K562 (cell line): Measurements from ENCODE around the gene CNNM2. TPM values are rescaled to one million over a fixed set of nuclear protein-coding genes. Genes with fewer than 3 reads are reported as not detected.
A peak's percentile ranks its signal among the peaks of the same experiment; 100 is the strongest.

ENCODE experiments used
- ARID1B ChIP-seq: fragments of 450-650 bp; IDR thresholded peaks from 2 replicates; pipeline ENCODE4 v1.6.1; 2016; ENCODE audit warnings: antibody characterized with exemption, mild to moderate bottlenecking, inconsistent platforms
- BACH1 ChIP-seq: fragments of 200-800 bp; sonication (Bioruptor generic); IDR thresholded peaks from 2 replicates; pipeline ENCODE4 v1.6.1; 2016; ENCODE audit warnings: missing genetic modification characterization, missing compliant biosample characterization
- CREB3 ChIP-seq: fragments of 450-650 bp; conservative IDR thresholded peaks from 2 replicates; pipeline ENCODE4 v1.6.1; 2016; ENCODE audit warnings: missing genetic modification characterization, low read depth, mild to moderate bottlenecking, missing compliant biosample characterization, moderate library complexity
- DPF2 ChIP-seq: fragments of 450-650 bp; IDR thresholded peaks from 2 replicates; pipeline ENCODE4 v1.6.1; 2016
- ESRRA ChIP-seq: fragments of 450-650 bp; IDR thresholded peaks from 2 replicates; pipeline ENCODE4 v1.6.1; 2014; ENCODE audit warnings: low read depth, mild to moderate bottlenecking, moderate library complexity, borderline replicate concordance
- NFE2 ChIP-seq: IDR thresholded peaks from 2 replicates; pipeline ENCODE4 v1.6.1; 2014; ENCODE audit warnings: antibody characterized with exemption, low read depth
- NFYB ChIP-seq: IDR thresholded peaks from 2 replicates; pipeline ENCODE4 v1.6.1; 2011; ENCODE audit warnings: mild to moderate bottlenecking, moderate library complexity; ENCODE audit not compliant: insufficient read length; ENCODE audit errors: extremely low read depth
- NR0B1 ChIP-seq: fragments of 450-650 bp; IDR thresholded peaks from one replicate; pipeline ENCODE4 v1.6.1; 2018; ENCODE audit warnings: mild to moderate bottlenecking, moderate library complexity; ENCODE audit not compliant: partially characterized antibody
- NR2C1 ChIP-seq, 2 experiments: fragments of 450-650 bp; IDR thresholded peaks; 2 replicates each; pipeline ENCODE4 v1.6.1; 2017; ENCODE audit warnings: mild to moderate bottlenecking in 2 of 2, antibody characterized with exemption in 1 of 2, inconsistent platforms in 1 of 2, missing compliant biosample characterization in 1 of 2, missing genetic modification characterization in 1 of 2
- PKNOX1 ChIP-seq: fragments of 450-650 bp; IDR thresholded peaks from 2 replicates; pipeline ENCODE4 v1.6.1; 2016
- RB1 ChIP-seq: fragments of 450-650 bp; IDR thresholded peaks from 2 replicates; pipeline ENCODE4 v1.6.1; 2017; ENCODE audit warnings: low read depth, mild to moderate bottlenecking
- SMAD1 ChIP-seq: fragments of 150-350 bp; IDR thresholded peaks from 2 replicates; pipeline ENCODE4 v1.6.1; 2014; ENCODE audit warnings: low read length, low read depth; ENCODE audit not compliant: partially characterized antibody
- SMARCA4 ChIP-seq: fragments of 450-650 bp; IDR thresholded peaks from 2 replicates; pipeline ENCODE4 v1.6.1; 2016
- TEAD4 ChIP-seq, 2 experiments: sonication (generic) in 1 of 2; formaldehyde crosslinking in 1 of 2; IDR thresholded peaks; 2 replicates each; pipeline versions ENCODE4 v1.6.1 to v1.8.0; 2012 to 2022; ENCODE audit warnings: borderline replicate concordance in 1 of 2, inconsistent platforms in 1 of 2, low read length in 1 of 2, mild to moderate bottlenecking in 1 of 2, missing genetic modification reagents in 1 of 2
- TFAP4 ChIP-seq: sonication (generic); formaldehyde crosslinking; IDR thresholded peaks from 2 replicates; pipeline ENCODE4 v1.8.0; 2022; ENCODE audit warnings: missing genetic modification reagents, mild to moderate bottlenecking, moderate library complexity, borderline replicate concordance
- ZFPM2 ChIP-seq: fragments of 250-450 bp; sonication (Bioruptor Pico); IDR thresholded peaks from 2 replicates; pipeline ENCODE4 v1.5.1; 2022; ENCODE audit warnings: mild to moderate bottlenecking
- ZNF444 ChIP-seq: fragments of 250-450 bp; sonication (Bioruptor Pico); IDR thresholded peaks from 2 replicates; pipeline ENCODE4 v1.4.0; 2020; ENCODE audit warnings: mild to moderate bottlenecking, moderate library complexity
- ZNF75A ChIP-seq: fragments of 450-650 bp; formaldehyde crosslinking; IDR thresholded peaks from 2 replicates; pipeline ENCODE4 v1.4.0; 2020; ENCODE audit warnings: mild to moderate bottlenecking
- polyA plus RNA-seq, 8 experiments: library from polyadenylated mRNA; depleted of rRNA in 4 of 8; stranded (reverse) in 5 of 8; unstranded in 3 of 8; fragments of >200 nt; fragmentation: Nextera tagmentation in 2 of 8; fragmentation: Illumina TruSeq in 1 of 8; extraction: Ambion mirVana in 2 of 8; extraction: Trizol in 1 of 8; gene quantifications; 2 replicates each; pipeline versions ENCODE4 v1.2.1 to v1.2.3, GENCODE V29; 2011 to 2014; ENCODE audit warnings: inconsistent platforms in 1 of 8, missing spikeins in 1 of 8
- total RNA-seq, 7 experiments: library from RNA; depleted of rRNA in 6 of 7; stranded (reverse); fragments of >200 nt in 6 of 7; fragmentation: Illumina TruSeq in 2 of 7; extraction: Trizol in 2 of 7; gene quantifications; 2 replicates each; pipeline versions ENCODE4 v1.2.1 to v1.2.3, GENCODE V29; 2011 to 2021; ENCODE audit warnings: low replicate concordance in 1 of 7

Gene CNNM2
- total and polyA plus RNA-seq, 9 of the 15 experiments (the other 6 are each of a cell fraction or from before 2014, with no cell fraction given): 0.21 to 5.0 (median 1.3) TPM

GRCh38 chr10:103125323-103126267, 207.5 kb downstream of the CNNM2 start (continued):
- TF ChIP-seq TFAP4 (CRISPR knock-in tag) (no peak), NFE2 (0 out of 2 replicates have a peak, but pooled peaks have one; percentile 9), NR0B1 (no peak), ARID1B (peak; percentile 75), RB1 (no peak), NFYB (no peak), NR2C1 (IDR thresholded peaks at IDR 0.05) (no peak), NR2C1 (tag; IDR thresholded peaks at IDR 0.05) (no peak), CREB3 (tag) (no peak), ZNF444 (CRISPR knock-in tag) (no peak), TEAD4 (IDR thresholded peaks at IDR 0.05; ENCODE audit: low read length) (peak; percentile 80), TEAD4 (CRISPR knock-in tag; IDR thresholded peaks at IDR 0.05; ENCODE audit: borderline replicate concordance) (no peak), ESRRA (peak; percentile 45; the same call in 1 of the 2 replicates), ZFPM2 (CRISPR knock-in tag) (no peak), ZNF75A (CRISPR knock-in tag) (no peak), SMAD1 (no peak), BACH1 (tag) (no peak), PKNOX1 (peak; percentile 36; the same call in 1 of the 2 replicates), DPF2 (peak; percentile 71; the same call in 1 of the 2 replicates), SMARCA4 (peak; percentile 75)
